COLO668 (cell line): Measurements from ENCODE around the gene KLRB1.
A peak's percentile ranks its signal among the peaks of the same experiment; 100 is the strongest.
"Not testable (repeated sequence)": the region's sequence is repeated elsewhere in the genome, so short reads cannot be mapped to it uniquely, and the experiment has no call there.

Source experiments
- DNase-seq: peaks from one replicate; lab custom pipeline; 2025; ENCODE audit not compliant: unreplicated experiment; lab: John Stamatoyannopoulos, UW

KLRB1 gene

DNA sequence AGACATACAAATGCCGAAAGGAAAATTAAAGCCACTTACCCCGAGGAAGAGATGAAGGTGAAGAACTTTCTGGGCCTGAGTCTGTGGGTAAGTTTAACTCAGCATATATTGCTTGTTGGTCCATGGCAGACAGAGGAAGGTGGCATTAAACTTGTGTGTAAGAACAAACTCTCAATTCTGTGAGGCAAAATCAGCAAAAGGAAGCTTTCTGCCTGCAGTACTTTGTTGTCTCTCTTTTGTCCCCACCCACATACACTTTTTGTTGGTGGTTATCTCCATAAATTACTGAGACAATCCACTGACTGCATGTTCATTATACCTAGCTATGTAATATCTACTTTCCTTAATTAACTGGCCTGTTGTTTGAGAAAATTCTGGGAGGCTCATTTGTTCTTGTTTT is at the start of gene KLRB1:
TSS of gene KLRB1 (minus strand) at position 201 of the 400 bp plus-strand sequence. CDS start at position 124, 77 bp downstream.
- DNase-seq = no peak

GRCh38 chr12:9651265-9651729 is 43.6 kb upstream of the KLRB1 start:
- no peak for DNase-seq

- DNase-seq = no peak
Observed at GRCh38 chr12:9650151-9650576, 42.4 kb upstream of the KLRB1 start.

DNA sequence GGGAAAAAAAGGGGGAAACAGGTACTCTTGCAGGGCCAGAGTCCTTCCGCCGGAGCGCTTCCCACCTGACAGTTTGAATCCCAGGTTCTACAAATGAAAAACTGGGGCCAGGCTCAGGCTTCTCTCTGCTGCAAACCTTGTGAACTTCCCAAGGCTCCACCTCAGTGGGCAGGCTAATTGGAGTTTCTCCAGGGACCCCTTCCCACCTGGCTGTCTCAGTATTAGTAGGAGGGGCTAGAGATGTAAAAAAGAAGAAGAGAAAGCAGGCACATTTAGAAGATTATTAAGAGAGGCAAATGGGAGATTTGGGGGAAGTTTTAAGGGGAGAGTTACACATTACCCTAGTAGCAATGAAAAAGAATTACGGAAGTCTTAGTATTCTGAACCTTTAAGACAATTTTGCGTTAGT is 41.8 kb upstream of the KLRB1 start:
- DNase-seq = no peak

- DNase-seq = no peak
Observed at GRCh38 chr12:9648701-9649531, 41.2 kb upstream of the KLRB1 start.

GRCh38 chr12:9647825-9648700 is 40.3 kb upstream of the KLRB1 start:
- DNase-seq = peak; percentile 80

- DNase-seq = no peak
Observed at GRCh38 chr12:9646794-9647781, 39.4 kb upstream of the KLRB1 start.

DNA sequence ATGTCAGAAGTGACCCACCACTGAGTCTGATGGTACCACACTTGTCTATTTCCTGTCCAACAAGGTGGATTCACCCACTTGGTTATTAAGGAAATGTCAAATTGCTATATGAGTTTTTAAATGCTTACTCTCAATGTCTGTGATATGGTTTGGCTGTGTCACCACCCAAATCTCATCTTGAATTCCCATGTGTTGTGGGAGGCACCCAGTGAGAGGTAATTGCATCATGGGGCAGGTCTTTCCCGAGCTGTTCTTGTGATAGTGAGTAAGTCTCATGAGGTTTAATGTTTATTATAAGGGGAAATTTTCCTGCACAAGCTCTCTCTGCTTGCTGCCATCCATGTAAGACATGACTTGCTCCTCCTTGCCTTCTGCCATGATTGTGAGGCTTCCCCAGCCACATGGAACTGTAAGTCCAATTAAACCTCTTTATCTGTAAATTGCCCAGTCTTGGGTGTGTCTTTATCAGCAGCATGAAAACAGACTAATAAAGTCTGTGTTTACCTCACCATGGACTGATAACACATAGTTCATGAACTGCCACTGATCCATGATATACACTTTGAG is 37.4 kb upstream of the KLRB1 start:
- DNase-seq = not testable (repeated sequence)

DNA sequence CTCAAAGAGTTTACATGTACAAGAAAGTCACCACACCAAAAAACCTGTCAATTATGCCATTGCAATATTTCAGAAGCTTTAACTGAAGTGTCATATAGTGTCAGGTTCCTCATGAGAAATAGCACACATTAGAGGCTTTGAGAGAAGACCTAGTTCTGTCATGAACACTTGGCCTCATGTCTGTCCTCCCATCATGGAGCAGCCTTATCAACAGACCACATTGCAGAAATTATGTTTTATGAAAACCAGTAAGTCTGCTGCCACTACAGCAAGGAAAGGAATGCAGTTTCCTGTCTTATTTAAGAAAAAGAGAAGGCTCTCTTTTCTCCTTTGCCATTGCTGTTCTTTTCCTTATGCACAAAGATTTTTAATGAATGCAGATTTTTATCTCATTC is 35.5 kb upstream of the KLRB1 start:
- no peak for DNase-seq

- no peak for DNase-seq
Observed at GRCh38 chr12:9642606-9643265, 35.0 kb upstream of the KLRB1 start.

DNA sequence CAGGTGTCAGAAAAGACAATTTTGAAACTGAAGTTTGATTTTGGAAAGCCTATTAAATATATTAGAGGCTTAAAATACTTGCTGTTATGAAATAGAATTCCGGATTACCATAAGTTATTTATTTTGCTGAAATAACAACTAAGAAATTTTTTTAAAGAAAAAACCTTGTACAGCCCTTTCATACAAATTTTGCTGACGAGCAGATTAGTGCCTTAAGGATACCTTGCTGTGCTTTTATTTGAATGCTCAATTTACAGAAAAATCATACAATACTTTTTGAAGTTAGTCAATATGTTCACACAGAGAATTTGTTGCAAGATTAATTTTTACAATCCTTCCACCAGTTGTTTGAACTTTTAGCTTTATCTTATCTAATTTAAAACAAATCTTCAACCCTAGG is 32.3 kb upstream of the KLRB1 start:
- DNase-seq = no peak

DNA sequence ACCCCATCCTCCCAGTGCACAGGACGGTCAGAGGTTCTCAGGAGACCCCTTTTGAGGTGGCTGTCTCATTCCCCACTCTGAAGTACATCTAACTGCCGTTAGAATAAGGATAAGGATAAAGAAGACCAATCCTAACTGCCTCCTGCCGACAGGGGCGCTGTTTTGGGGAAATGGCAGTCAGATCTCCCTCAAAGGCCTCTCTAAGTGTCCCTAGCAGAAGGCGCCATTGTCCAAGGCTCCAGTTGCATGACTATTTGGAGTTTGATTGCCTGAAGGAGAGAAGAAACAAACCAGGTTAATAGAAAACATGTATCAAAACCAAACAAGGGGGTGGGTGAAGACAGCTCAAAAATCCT is 29.1 kb upstream of the KLRB1 start:
- DNase-seq = no peak

GRCh38 chr12:9636150-9636850 is 28.6 kb upstream of the KLRB1 start:
- DNase-seq = no peak

- no peak for DNase-seq
Observed at GRCh38 chr12:9634969-9635754, 27.4 kb upstream of the KLRB1 start.

GRCh38 chr12:9634177-9634803 is 26.6 kb upstream of the KLRB1 start:
- peak; percentile 23 for DNase-seq

DNA sequence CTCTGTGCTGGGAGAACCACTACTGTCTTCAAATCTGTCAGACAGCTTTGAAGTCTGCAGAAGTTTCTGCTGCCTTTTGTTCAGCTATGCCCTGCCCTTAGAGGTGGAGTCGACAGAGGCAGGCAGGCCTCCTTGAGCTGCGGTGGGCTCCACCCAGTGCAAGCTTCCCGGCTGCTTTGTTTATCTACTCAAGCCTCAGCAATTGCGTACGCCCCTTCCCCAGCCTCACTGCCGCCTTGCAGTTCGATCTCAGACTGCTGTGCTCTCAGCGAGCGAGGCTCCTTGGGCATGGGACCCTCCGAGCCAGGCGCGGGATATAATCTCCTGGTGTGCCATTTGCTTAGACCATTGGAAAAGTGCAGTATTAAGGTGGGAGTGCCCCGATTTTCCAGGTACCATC is 25.1 kb upstream of the KLRB1 start:
- DNase-seq = no peak

GRCh38 chr12:9626821-9627220 is 19.1 kb upstream of the KLRB1 start:
- DNase-seq = no peak

DNA sequence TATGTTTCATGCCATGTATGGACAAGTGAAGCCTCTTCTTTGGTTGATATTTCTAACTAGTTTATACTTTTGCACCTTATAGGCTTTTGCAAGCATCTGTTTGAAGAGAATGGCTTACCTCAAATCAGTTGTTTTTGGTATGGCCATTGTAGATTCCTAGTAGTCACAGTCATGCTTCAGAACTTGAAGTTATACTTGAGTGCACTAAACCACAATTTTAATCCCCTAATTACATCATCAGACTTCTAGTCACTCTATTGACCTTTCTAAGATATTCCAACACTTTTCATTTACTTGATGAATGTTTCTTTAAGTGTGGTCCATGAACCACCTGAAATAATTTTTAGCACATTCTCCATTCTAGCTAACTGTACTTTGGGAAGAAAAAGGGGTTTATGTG is 18.6 kb upstream of the KLRB1 start:
- no peak for DNase-seq
